Activated CD8-positive, alpha-beta T cell treated with anti-CD3 and anti-CD28 coated beads for 36 hours (primary cell): ENCODE measurements around the gene CADM2. TPM values are rescaled to one million over a fixed set of nuclear protein-coding genes. Genes with fewer than 3 reads are reported as not detected.
"Not testable (repeated sequence)": the region's sequence is repeated elsewhere in the genome, so short reads cannot be mapped to it uniquely, and the experiment has no call there.

Experiments
- ATAC-seq: fragments of 200-7000 bp; cut with Tn5 transposase; one replicate; pipeline ENCODE4 v1.10.0; 2021; ENCODE audit warnings: mild to moderate bottlenecking, moderate library complexity
- CTCF ChIA-PET: fragments of 350-600 bp; sonication (Branson Sonifier 250); formaldehyde crosslinking; loops from one replicate; lab custom pipeline; 2021; ENCODE audit warnings: antibody characterized with exemption; lab: Charles Lee
- POLR2A ChIA-PET: fragments of 350-600 bp; sonication (Branson Sonifier 250); formaldehyde crosslinking; loops from one replicate; lab custom pipeline; 2021; ENCODE audit warnings: antibody characterized with exemption; lab: Charles Lee
- DNase-seq: peaks from one replicate; pipeline ENCODE4 v3.0.0-alpha.2; 2020
- H3K27ac Mint-ChIP-seq: one replicate; pipeline ENCODE4 v1.8.0; 2021; ENCODE audit warnings: mild to moderate bottlenecking, mixed read lengths
- H3K27me3 Mint-ChIP-seq: one replicate; pipeline ENCODE4 v1.8.0; 2021; ENCODE audit warnings: mixed read lengths
- H3K36me3 Mint-ChIP-seq: one replicate; pipeline ENCODE4 v1.8.0; 2021; ENCODE audit warnings: low read depth, mixed read lengths
- H3K4me1 Mint-ChIP-seq: one replicate; pipeline ENCODE4 v1.8.0; 2021; ENCODE audit warnings: low read depth, mixed read lengths
- H3K4me3 Mint-ChIP-seq: one replicate; pipeline ENCODE4 v1.8.0; 2021; ENCODE audit warnings: mild to moderate bottlenecking, moderate library complexity, mixed read lengths
- H3K9me3 Mint-ChIP-seq: one replicate; pipeline ENCODE4 v1.8.0; 2021; ENCODE audit warnings: mixed read lengths
- CTCF ChIP-seq: fragments of 200-600 bp; IDR thresholded peaks from one replicate; pipeline ENCODE4 v1.8.0; 2022; ENCODE audit warnings: antibody characterized with exemption, mild to moderate bottlenecking
- intact Hi-C: fragments of 100-400 bp; cut with micrococcal nuclease; formaldehyde crosslinking; loops from one replicate; pipeline ENCODE4 v1.10.0; 2022
- total RNA-seq, 2 experiments: library from RNA; stranded (reverse); gene quantifications; one replicate each; pipeline ENCODE4 v1.2.3, GENCODE V29; 2021

Gene CADM2
- total RNA-seq, 2 experiments from 2014 or later, result 0.38 TPM; not detected in 1

GRCh38 chr3:85979034-85979433 lies 1020.2 kb downstream of the CADM2 start:
- H3K9me3 Mint-ChIP-seq, result peaks cover 1% of the 10 kb centered on the region

GRCh38 chr3:85989581-85989980 lies 1030.8 kb downstream of the CADM2 start:
- H3K27me3 Mint-ChIP-seq, POLR2A ChIA-PET, H3K9me3 Mint-ChIP-seq, ATAC-seq, H3K4me3 Mint-ChIP-seq, intact Hi-C loops, CTCF ChIA-PET, DNase-seq, H3K36me3 Mint-ChIP-seq, H3K4me1 Mint-ChIP-seq, H3K27ac Mint-ChIP-seq: not testable (repeated sequence)

More at GRCh38 chr3:85979034-85979433, 1020.2 kb downstream of the CADM2 start:
- Mint-ChIP-seq H3K4me3 (no peak overlapping the region), H3K27me3 (no peaks in the 10 kb centered on the region), H3K27ac (no peak overlapping the region), H3K4me1 (no peaks in the 10 kb centered on the region), H3K36me3 (no peaks in the 10 kb centered on the region)
- ChIA-PET CTCF (no interaction called here), POLR2A (no interaction called here)
- ATAC-seq, result no peak
- no peak for DNase-seq
- intact Hi-C loops, result no loop called here
- TF ChIP-seq CTCF, result no peak

GRCh38 chr3:86029590-86029989 lies 1070.8 kb downstream of the CADM2 start:
- H3K27ac Mint-ChIP-seq, result no peak overlapping the region
- H3K9me3 Mint-ChIP-seq, result peaks cover 2% of the 10 kb centered on the region
- no peak for DNase-seq
- ATAC-seq, result no peak
- no peak for TF ChIP-seq CTCF
- CTCF ChIA-PET, result no interaction called here
- POLR2A ChIA-PET, result no interaction called here
- H3K27me3 Mint-ChIP-seq, result no peaks in the 10 kb centered on the region
- no peaks in the 10 kb centered on the region for H3K36me3 Mint-ChIP-seq
- no peak overlapping the region for H3K4me3 Mint-ChIP-seq
- no peaks in the 10 kb centered on the region for H3K4me1 Mint-ChIP-seq
- intact Hi-C loops, result no loop called here

GRCh38 chr3:86037916-86038315 lies 1079.1 kb downstream of the CADM2 start:
- intact Hi-C loops, result no loop called here
- H3K27ac Mint-ChIP-seq, result no peak overlapping the region
- no peaks in the 10 kb centered on the region for H3K27me3 Mint-ChIP-seq
- DNase-seq (no peak), ATAC-seq (no peak)
- peaks cover 2% of the 10 kb centered on the region for H3K9me3 Mint-ChIP-seq
- ChIA-PET POLR2A (no interaction called here), CTCF (no interaction called here)
- no peaks in the 10 kb centered on the region for H3K36me3 Mint-ChIP-seq
- no peak overlapping the region for H3K4me3 Mint-ChIP-seq
- TF ChIP-seq CTCF, result no peak
- H3K4me1 Mint-ChIP-seq, result no peaks in the 10 kb centered on the region

- H3K4me3 Mint-ChIP-seq, result no peak overlapping the region
- H3K27ac Mint-ChIP-seq, result no peak overlapping the region
- DNase-seq (no peak), ATAC-seq (no peak)
- H3K9me3 Mint-ChIP-seq, result peaks cover 7% of the 10 kb centered on the region
- no peaks in the 10 kb centered on the region for H3K36me3 Mint-ChIP-seq
- CTCF ChIA-PET, result no interaction called here
- intact Hi-C loops, result no loop called here
- POLR2A ChIA-PET, result no interaction called here
- TF ChIP-seq CTCF, result no peak
- no peaks in the 10 kb centered on the region for H3K27me3 Mint-ChIP-seq
- H3K4me1 Mint-ChIP-seq, result no peaks in the 10 kb centered on the region
These were observed 1087.8 kb downstream of the CADM2 start for GRCh38 chr3:86046436-86047136.
